Activated CD8-positive, alpha-beta T cell treated with anti-CD3 and anti-CD28 coated beads for 36 hours (primary cell): ENCODE data around the gene ZFYVE28. TPM values are rescaled to one million over a fixed set of nuclear protein-coding genes. Genes with fewer than 3 reads are reported as not detected.

Source experiments
- ATAC-seq: fragments of 200-7000 bp; cut with Tn5 transposase; one replicate; pipeline ENCODE4 v1.10.0; 2021; ENCODE audit warnings: mild to moderate bottlenecking, moderate library complexity
- CTCF ChIA-PET: fragments of 350-600 bp; sonication (Branson Sonifier 250); formaldehyde crosslinking; loops from one replicate; lab custom pipeline; 2021; ENCODE audit warnings: antibody characterized with exemption; lab: Charles Lee
- POLR2A ChIA-PET: fragments of 350-600 bp; sonication (Branson Sonifier 250); formaldehyde crosslinking; loops from one replicate; lab custom pipeline; 2021; ENCODE audit warnings: antibody characterized with exemption; lab: Charles Lee
- DNase-seq: peaks from one replicate; pipeline ENCODE4 v3.0.0-alpha.2; 2020
- H3K27ac Mint-ChIP-seq: one replicate; pipeline ENCODE4 v1.8.0; 2021; ENCODE audit warnings: mild to moderate bottlenecking, mixed read lengths
- H3K27me3 Mint-ChIP-seq: one replicate; pipeline ENCODE4 v1.8.0; 2021; ENCODE audit warnings: mixed read lengths
- H3K36me3 Mint-ChIP-seq: one replicate; pipeline ENCODE4 v1.8.0; 2021; ENCODE audit warnings: low read depth, mixed read lengths
- H3K4me1 Mint-ChIP-seq: one replicate; pipeline ENCODE4 v1.8.0; 2021; ENCODE audit warnings: low read depth, mixed read lengths
- H3K4me3 Mint-ChIP-seq: one replicate; pipeline ENCODE4 v1.8.0; 2021; ENCODE audit warnings: mild to moderate bottlenecking, moderate library complexity, mixed read lengths
- H3K9me3 Mint-ChIP-seq: one replicate; pipeline ENCODE4 v1.8.0; 2021; ENCODE audit warnings: mixed read lengths
- CTCF ChIP-seq: fragments of 200-600 bp; IDR thresholded peaks from one replicate; pipeline ENCODE4 v1.8.0; 2022; ENCODE audit warnings: antibody characterized with exemption, mild to moderate bottlenecking
- intact Hi-C: fragments of 100-400 bp; cut with micrococcal nuclease; formaldehyde crosslinking; loops from one replicate; pipeline ENCODE4 v1.10.0; 2022
- total RNA-seq, 2 experiments: library from RNA; stranded (reverse); gene quantifications; one replicate each; pipeline ENCODE4 v1.2.3, GENCODE V29; 2021

ZFYVE28 gene
- total RNA-seq, 2 experiments from 2014 or later: 4.9 to 7.0 TPM

- no peak for TF ChIP-seq CTCF
- ATAC-seq (no peak), DNase-seq (no peak)
- POLR2A ChIA-PET: interaction anchor here (0.8 kb wide), 1 partner anchor 12 kb away, joined by 3 read pairs; no protein-coding TSS in a partner anchor
- Mint-ChIP-seq H3K4me1 (no peaks in the 10 kb centered on the region), H3K9me3 (no peaks in the 10 kb centered on the region), H3K4me3 (no peak overlapping the region), H3K36me3 (no peaks in the 10 kb centered on the region), H3K27ac (no peak overlapping the region), H3K27me3 (no peaks in the 10 kb centered on the region)
- CTCF ChIA-PET: interaction anchor here (0.6 to 1.3 kb wide), 3 partner anchors 8 to 247 kb away, joined by 3 to 4 read pairs (median 4); no protein-coding TSS in a partner anchor
- intact Hi-C loops: loop anchor here (10.0 kb wide), 1 partner anchor 235 kb away; no protein-coding TSS in a partner anchor
These were observed 31.3 kb upstream of the ZFYVE28 start for GRCh38 chr4:2449511-2450392.

DNA sequence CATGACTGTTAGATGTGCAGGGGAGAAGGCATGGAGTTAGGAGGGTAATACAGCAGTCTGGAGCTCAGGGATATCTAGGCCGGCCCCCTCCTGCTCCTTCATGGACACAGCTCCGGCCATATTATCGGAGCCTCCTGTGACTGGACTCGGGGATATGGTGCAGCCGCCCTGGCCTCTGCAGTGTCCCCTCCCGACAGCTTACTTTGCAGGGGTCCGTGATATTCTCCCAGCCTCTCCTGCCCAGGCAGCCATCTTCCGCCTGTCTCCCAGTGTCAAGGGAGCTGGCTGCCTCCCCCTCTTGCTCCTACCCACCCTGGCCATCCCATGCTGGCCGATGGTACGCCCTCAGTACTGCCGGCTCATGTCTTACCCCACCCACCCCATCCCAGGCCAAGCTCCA, 30.6 kb upstream of the ZFYVE28 start:
- ChIA-PET POLR2A (no interaction called here), CTCF (interaction anchor here (0.6 to 1.3 kb wide), 2 partner anchors 229 to 246 kb away, joined by 3 to 4 read pairs; no protein-coding TSS in a partner anchor)

DNA sequence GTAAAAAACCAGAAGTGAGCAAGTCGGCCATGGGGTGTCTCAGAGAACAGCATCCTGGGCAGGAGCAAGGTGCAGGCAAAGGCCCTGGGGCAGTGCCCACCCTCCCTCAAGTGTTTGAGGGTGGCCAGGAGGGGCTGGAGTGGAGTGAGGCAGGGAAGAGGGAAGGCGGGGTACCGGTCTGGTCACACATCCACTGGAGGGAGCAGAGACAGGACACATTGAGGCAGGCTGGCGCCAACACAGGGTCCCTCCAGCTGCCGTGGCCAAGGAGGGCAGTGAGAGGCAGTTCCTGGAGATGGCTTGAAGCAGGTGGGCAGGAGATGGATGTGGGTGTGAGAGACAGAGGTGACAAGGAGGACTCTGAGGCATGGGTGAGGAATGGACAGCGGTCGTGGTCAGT, 30.1 kb upstream of the ZFYVE28 start:
- no peak for DNase-seq
- Mint-ChIP-seq H3K4me1 (no peaks in the 10 kb centered on the region), H3K36me3 (no peaks in the 10 kb centered on the region), H3K9me3 (no peaks in the 10 kb centered on the region), H3K27me3 (no peaks in the 10 kb centered on the region), H3K4me3 (no peak overlapping the region), H3K27ac (no peak overlapping the region)
- no peak for ATAC-seq
- CTCF ChIA-PET: interaction anchor here (0.5 kb wide), 1 partner anchor 68 kb away, joined by 4 read pairs; no protein-coding TSS in a partner anchor
- intact Hi-C loops: loop anchor here (10.0 kb wide), 1 partner anchor 234 kb away; no protein-coding TSS in a partner anchor
- no peak for TF ChIP-seq CTCF
- POLR2A ChIA-PET: no interaction called here

More for the DNA sequence above, 30.6 kb upstream of the ZFYVE28 start:
- no peaks in the 10 kb centered on the region for H3K27me3 Mint-ChIP-seq
- H3K4me3 Mint-ChIP-seq: no peak overlapping the region
- TF ChIP-seq CTCF: no peak
- no peaks in the 10 kb centered on the region for H3K36me3 Mint-ChIP-seq
- no peak for ATAC-seq
- H3K27ac Mint-ChIP-seq: no peak overlapping the region
- H3K9me3 Mint-ChIP-seq: no peaks in the 10 kb centered on the region
- DNase-seq: no peak
- intact Hi-C loops: loop anchor here (10.0 kb wide), 1 partner anchor 234 kb away; no protein-coding TSS in a partner anchor
- no peaks in the 10 kb centered on the region for H3K4me1 Mint-ChIP-seq

DNA sequence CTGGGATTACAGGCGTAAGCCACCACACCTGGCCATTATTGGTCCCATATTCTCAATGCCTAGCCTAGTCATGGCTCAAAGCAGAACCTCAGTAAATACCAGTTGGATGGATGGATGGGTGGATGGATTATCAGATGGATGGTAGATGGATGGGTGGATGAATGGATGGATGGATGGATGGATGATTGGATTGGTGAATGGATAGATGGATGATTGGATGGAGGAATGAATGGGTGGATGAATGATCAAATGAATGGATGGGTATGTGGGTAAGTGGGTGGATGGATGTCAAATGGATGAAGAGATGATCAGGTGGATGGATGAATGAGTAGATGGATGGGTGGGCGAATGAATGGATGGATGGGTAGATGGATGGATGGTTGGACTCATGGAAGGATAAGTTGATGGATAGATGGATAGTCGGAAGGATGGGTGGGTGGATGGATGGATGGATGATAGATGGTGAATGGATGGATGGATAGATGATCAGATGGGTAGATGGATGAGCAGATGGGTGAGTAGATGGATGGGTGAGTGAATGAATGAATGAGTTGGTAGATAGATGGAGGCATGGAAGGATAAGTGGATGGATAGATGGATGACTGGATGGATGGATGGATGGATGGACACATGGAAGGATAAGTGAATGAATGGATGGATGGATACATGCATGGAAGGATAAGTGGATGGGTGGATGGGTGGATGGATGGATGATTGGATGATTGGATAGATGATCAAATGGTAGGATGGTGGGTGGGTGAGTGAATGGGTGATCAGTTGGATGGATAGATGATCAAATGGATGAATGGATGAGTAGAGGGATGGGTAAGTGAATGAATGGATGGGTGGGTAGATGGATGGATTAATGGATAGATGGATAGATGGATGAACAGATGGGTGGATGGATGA, 28.5 kb upstream of the ZFYVE28 start:
- no peaks in the 10 kb centered on the region for H3K9me3 Mint-ChIP-seq
- ATAC-seq (no peak), DNase-seq (no peak)
- no peak overlapping the region for H3K4me3 Mint-ChIP-seq
- H3K4me1 Mint-ChIP-seq: no peaks in the 10 kb centered on the region
- H3K36me3 Mint-ChIP-seq: no peaks in the 10 kb centered on the region
- ChIA-PET CTCF (no interaction called here), POLR2A (no interaction called here)
- intact Hi-C loops: loop anchor here (10.0 kb wide), 1 partner anchor 232 kb away; no protein-coding TSS in a partner anchor
- H3K27ac Mint-ChIP-seq: no peak overlapping the region
- TF ChIP-seq CTCF: no peak
- H3K27me3 Mint-ChIP-seq: no peaks in the 10 kb centered on the region
